K562 (cell line): ENCODE results near the gene SYDE1. TPM values are rescaled to one million over a fixed set of nuclear protein-coding genes. Genes with fewer than 3 reads are reported as not detected.

ENCODE experiments used
- ATAC-seq: fragments of 200-7000 bp; cut with Tn5 transposase; 3 replicates; pipeline ENCODE4 v1.9.1; 2020; ENCODE audit warnings: moderate library complexity
- BruUV-seq: library from RNA; stranded (reverse); fragments of 400-500 nt; replicated peaks from 2 replicates; lab custom pipeline; 2021; lab: Mats Ljungman, UMichigan
- CTCF ChIA-PET: fragments of 300-600 bp; formaldehyde crosslinking; extraction: SDS; loops from one replicate; lab custom pipeline; 2021; ENCODE audit warnings: low intra/inter-chr PET ratio; lab: Yijun Ruan, JAX
- POLR2A ChIA-PET: fragments of 300-600, 350-650 bp; sonication (Branson Sonifier 250); formaldehyde crosslinking; extraction: SDS; loops from one replicate; lab custom pipeline; 2021; ENCODE audit warnings: antibody characterized with exemption, inconsistent platforms; lab: Yijun Ruan, JAX
- DNase-seq, 4 experiments: peaks; one replicate each; pipeline versions ENCODE4 v3.0.0 to v3.0.0-alpha.2; 2011 to 2018; ENCODE audit warnings: low spot score in 3 of 4, mixed read lengths in 3 of 4; ENCODE audit errors: extremely low read depth in 1 of 4
- FAIRE-seq: peaks from 2 replicates; lab custom pipeline; 2011; peaks lifted over from hg19 to GRCh38; lab: Jason Lieb, UNC
- H2AFZ ChIP-seq: 2 replicates; pipeline ENCODE4 v1.6.0; 2011; ENCODE audit warnings: low read depth, low read length, control low read depth, inconsistent platforms
- H3K27ac ChIP-seq: fragments of 200-600 bp; 3 replicates; pipeline ENCODE4 v1.8.0; 2011; ENCODE audit warnings: low read depth, mild to moderate bottlenecking, control low read depth, inconsistent platforms, low read length, moderate library complexity, mixed read lengths; ENCODE audit errors: extremely low read depth
- H3K27me3 ChIP-seq, 2 experiments: fragments of 300-600 bp in 1 of 2; 2 replicates in 1 of 2; 3 replicates in 1 of 2; pipeline versions ENCODE4 v1.6.0 to v1.8.0; 2011; ENCODE audit warnings: inconsistent platforms in 2 of 2, low read length in 2 of 2, mild to moderate bottlenecking in 1 of 2, mixed read lengths in 1 of 2, moderate library complexity in 1 of 2; ENCODE audit not compliant: control insufficient read depth in 2 of 2, insufficient read depth in 2 of 2
- H3K36me3 ChIP-seq: fragments of 300-600 bp; 3 replicates; pipeline ENCODE4 v1.8.0; 2011; ENCODE audit warnings: mild to moderate bottlenecking, low read length, inconsistent platforms; ENCODE audit not compliant: control insufficient read depth, insufficient read depth
- H3K4me1 ChIP-seq, 2 experiments: fragments of 200-600 bp in 1 of 2; replicated peaks in 1 of 2; 2 replicates in 1 of 2; 3 replicates in 1 of 2; pipeline versions ENCODE4 v1.5.1 to v1.8.0; 2011; ENCODE audit warnings: inconsistent platforms in 2 of 2, low read length in 2 of 2, mild to moderate bottlenecking in 1 of 2, mixed read lengths in 1 of 2, moderate library complexity in 1 of 2; ENCODE audit not compliant: control insufficient read depth in 2 of 2, insufficient read depth in 2 of 2
- H3K4me2 ChIP-seq: 2 replicates; pipeline ENCODE4 v1.6.1; 2011; ENCODE audit warnings: low read length, control low read depth, inconsistent platforms, mixed read lengths; ENCODE audit not compliant: insufficient read depth
- H3K4me3 ChIP-seq: fragments of 200-600 bp; sonication (generic), shearing (Covaris generic); 2 replicates; pipeline ENCODE4 v1.5.1; 2016; ENCODE audit warnings: control low read depth, inconsistent platforms
- H3K79me2 ChIP-seq: fragments of 200-600 bp; 3 replicates; pipeline ENCODE4 v1.8.0; 2011; ENCODE audit warnings: low read length, inconsistent platforms; ENCODE audit not compliant: control insufficient read depth, insufficient read depth
- H3K9ac ChIP-seq, 2 experiments: 2 replicates each; pipeline versions ENCODE4 v1.6.0 to v1.6.1; 2011; ENCODE audit warnings: low read depth in 2 of 2, low read length in 2 of 2, control low read depth in 1 of 2, inconsistent platforms in 1 of 2, mild to moderate bottlenecking in 1 of 2, mixed read lengths in 1 of 2; ENCODE audit not compliant: insufficient read depth in 1 of 2
- H3K9me1 ChIP-seq: one replicate; pipeline ENCODE4 v1.6.0; 2011; ENCODE audit warnings: inconsistent platforms, mild to moderate bottlenecking, low read length, moderate library complexity; ENCODE audit not compliant: control insufficient read depth, insufficient read depth
- H3K9me3 ChIP-seq: replicated peaks from 2 replicates; pipeline ENCODE4 v1.5.1; 2011; ENCODE audit warnings: low read depth, low read length, inconsistent platforms; ENCODE audit not compliant: control insufficient read depth, insufficient read depth
- H4K20me1 ChIP-seq: replicated peaks from 2 replicates; pipeline ENCODE4 v1.6.1; 2011; ENCODE audit warnings: low read length, inconsistent platforms, mixed read lengths; ENCODE audit not compliant: control insufficient read depth, insufficient read depth
- CHD1 ChIP-seq: fragments of 200-600 bp; sonication (generic); IDR thresholded peaks from one replicate; pipeline ENCODE4 v1.6.1; 2012; ENCODE audit warnings: mild to moderate bottlenecking, moderate library complexity, low read length, inconsistent platforms
- ELF1 ChIP-seq: fragments of 200-800 bp; sonication (Bioruptor generic); IDR thresholded peaks from 2 replicates; pipeline ENCODE4 v1.6.1; 2016; ENCODE audit warnings: missing genetic modification characterization, missing compliant biosample characterization
- FOXJ2 ChIP-seq: fragments of 200-800 bp; sonication (Bioruptor generic); IDR thresholded peaks from 2 replicates; pipeline ENCODE4 v1.6.1; 2016; ENCODE audit warnings: missing genetic modification characterization, missing compliant biosample characterization
- PPARD ChIP-seq: fragments of 250-450 bp; sonication (Bioruptor Pico); IDR thresholded peaks from 2 replicates; pipeline ENCODE4 v1.8.0; 2022; ENCODE audit warnings: inconsistent platforms, mild to moderate bottlenecking, moderate library complexity
- RFX1 ChIP-seq: fragments of 450-650 bp; IDR thresholded peaks from 2 replicates; pipeline ENCODE4 v1.6.1; 2016; ENCODE audit warnings: mild to moderate bottlenecking, moderate library complexity
- RFX5 ChIP-seq: IDR thresholded peaks from 2 replicates; pipeline ENCODE4 v1.6.1; 2011; ENCODE audit warnings: low read depth, mild to moderate bottlenecking, improper control_type of control experiment, low read length
- ZNF764 ChIP-seq: fragments of 250-450 bp; sonication (Bioruptor Pico); IDR thresholded peaks from 2 replicates; pipeline ENCODE4 v1.4.0; 2020; ENCODE audit warnings: low read depth, mild to moderate bottlenecking, moderate library complexity
- ZNF766 ChIP-seq: fragments of 200-800 bp; sonication (Bioruptor generic); conservative IDR thresholded peaks from 2 replicates; pipeline ENCODE4 v1.6.1; 2016; ENCODE audit warnings: missing genetic modification characterization, missing compliant biosample characterization
- WGBS: fragments of 100-300 bp; shearing (Covaris generic); methylation state at CpG from one replicate; pipeline ENCODE4 v1.1.6; 2016; ENCODE audit warnings: low coverage, mixed read lengths; ENCODE audit not compliant: insufficient coverage; ENCODE audit errors: missing lambda C conversion rate; 5-methylcytosine and 5-hydroxymethylcytosine counted together
- in situ Hi-C: fragments of 300-500 bp; cut with MboI; formaldehyde crosslinking; loops from 4 replicates; pipeline ENCODE4 v1.15.0; 2018; ENCODE audit warnings: inconsistent platforms, mixed read lengths
- intact Hi-C: fragments of 100-400 bp; cut with micrococcal nuclease; formaldehyde crosslinking; loops from 2 replicates; pipeline ENCODE4 v1.14.2; 2022
- polyA plus RNA-seq, 8 experiments: library from polyadenylated mRNA; depleted of rRNA in 4 of 8; stranded (reverse) in 5 of 8; unstranded in 3 of 8; fragments of >200 nt; fragmentation: Nextera tagmentation in 2 of 8; fragmentation: Illumina TruSeq in 1 of 8; extraction: Ambion mirVana in 2 of 8; extraction: Trizol in 1 of 8; gene quantifications; 2 replicates each; pipeline versions ENCODE4 v1.2.1 to v1.2.3, GENCODE V29; 2011 to 2014; ENCODE audit warnings: inconsistent platforms in 1 of 8, missing spikeins in 1 of 8
- total RNA-seq, 7 experiments: library from RNA; depleted of rRNA in 6 of 7; stranded (reverse); fragments of >200 nt in 6 of 7; fragmentation: Illumina TruSeq in 2 of 7; extraction: Trizol in 2 of 7; gene quantifications; 2 replicates each; pipeline versions ENCODE4 v1.2.1 to v1.2.3, GENCODE V29; 2011 to 2021; ENCODE audit warnings: low replicate concordance in 1 of 7

The SYDE1 gene
- total and polyA plus RNA-seq, 9 of the 15 experiments (the other 6 are each of a cell fraction or from before 2014, with no cell fraction given) = 0.04 TPM; not detected in 8

- Histone ChIP-seq H4K20me1 (no peaks in the 10 kb centered on the region), H3K79me2 (no peaks in the 10 kb centered on the region), H3K36me3 (no peaks in the 10 kb centered on the region), H3K4me2 (no peak overlapping the region), H3K4me3 (no peak overlapping the region), H3K4me1 (peaks cover 5 to 8% of the 10 kb centered on the region in 2 experiments; a peak in 3 of 5 replicates), H3K9me3 (no peaks in the 10 kb centered on the region), H2AFZ (no peak overlapping the region), H3K27ac (no peak overlapping the region), H3K9me1 (no peaks in the 10 kb centered on the region), H3K9ac (no peak overlapping the region), H3K27me3 (peaks cover 9 to 31% of the 10 kb centered on the region in 2 experiments; a peak in 3 of 5 replicates)
- no peak for FAIRE-seq
- no peak for ATAC-seq
- ChIA-PET POLR2A (no interaction called here), CTCF (no interaction called here)
- BruUV-seq = no TSS peak
- no peak for DNase-seq
- in situ Hi-C loops (no loop called here), intact Hi-C loops (no loop called here)
- no peak for TF ChIP-seq CHD1
- 6% methylated on average over 16 of the region's 16 CpGs for WGBS
These were observed 22.8 kb downstream of the SYDE1 start for GRCh38 chr19:15129856-15130585.

- POLR2A ChIA-PET = interaction anchor here (0.7 kb wide), 1 partner anchor 14 kb away, joined by 3 read pairs; no protein-coding TSS in a partner anchor
- Histone ChIP-seq H3K79me2 (no peaks in the 10 kb centered on the region), H3K9me1 (no peaks in the 10 kb centered on the region), H3K4me2 (no peak overlapping the region), H2AFZ (no peak overlapping the region), H3K36me3 (no peaks in the 10 kb centered on the region), H3K4me3 (no peak overlapping the region), H3K27me3 (peaks cover 8 to 37% of the 10 kb centered on the region in 2 experiments; a peak in 3 of 5 replicates), H3K9ac (no peak overlapping the region), H3K27ac (no peak overlapping the region), H4K20me1 (no peaks in the 10 kb centered on the region), H3K4me1 (no peaks in the 10 kb centered on the region), H3K9me3 (no peaks in the 10 kb centered on the region)
- ATAC-seq (no peak), DNase-seq (no peak), FAIRE-seq (no peak)
- in situ Hi-C loops = no loop called here
- no TSS peak for BruUV-seq
- intact Hi-C loops = no loop called here
- WGBS = 0% methylated on average over 2 of the region's 2 CpGs
- TF ChIP-seq FOXJ2 (tag) = peak; percentile 76; the same call in 1 of the 2 replicates
- no peak for TF ChIP-seq ZNF764 (CRISPR knock-in tag)
- TF ChIP-seq RFX1 = peak; percentile 50
- no peak for TF ChIP-seq RFX5
- TF ChIP-seq PPARD = no peak
- no peak for TF ChIP-seq ELF1
- peak; percentile 80 for TF ChIP-seq ZNF766 (CRISPR knock-in tag)
- CTCF ChIA-PET = no interaction called here
These were observed 29.2 kb downstream of the SYDE1 start for GRCh38 chr19:15136234-15136954.
